Stimulated activated CD8-positive, alpha-beta memory T cell treated with anti-CD3 and anti-CD28 coated beads, Interleukin-15, amount 100 ng/mL, for 4 hours (primary cell): ENCODE measurements around the gene IGF1R.

Experiments used
- DNase-seq, 2 donors: peaks; one replicate each; pipeline ENCODE4 v3.0.0-alpha.2; 2020; ENCODE audit warnings: low read depth in 2 of 2

IGF1R gene

GRCh38 chr15:98671060-98672008 is 23.0 kb downstream of the IGF1R start:
- no peak for DNase-seq

GRCh38 chr15:98673133-98673532 is 24.8 kb downstream of the IGF1R start:
- no peak for DNase-seq

DNA sequence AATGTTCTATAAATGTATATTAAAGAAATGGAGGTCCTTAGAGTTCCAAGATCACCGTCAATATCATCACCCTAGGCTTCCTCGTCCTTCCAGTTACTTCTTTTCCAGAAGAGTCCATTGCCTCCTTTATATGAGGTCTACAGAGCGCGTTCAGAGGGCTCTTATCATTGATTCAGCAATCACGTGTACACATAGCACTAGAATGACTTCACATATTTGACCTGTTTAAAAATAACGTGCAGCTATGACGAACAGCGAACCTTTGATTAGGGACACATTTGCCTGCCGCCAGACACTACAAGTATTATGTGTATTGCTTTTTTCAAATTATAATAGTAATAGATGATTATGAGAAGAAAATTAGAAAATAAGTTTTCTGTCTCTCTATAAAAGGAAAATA is 26.0 kb downstream of the IGF1R start:
- no peak for DNase-seq

- DNase-seq, result no peak
Measured at GRCh38 chr15:98676586-98677270, 28.4 kb downstream of the IGF1R start.

DNA sequence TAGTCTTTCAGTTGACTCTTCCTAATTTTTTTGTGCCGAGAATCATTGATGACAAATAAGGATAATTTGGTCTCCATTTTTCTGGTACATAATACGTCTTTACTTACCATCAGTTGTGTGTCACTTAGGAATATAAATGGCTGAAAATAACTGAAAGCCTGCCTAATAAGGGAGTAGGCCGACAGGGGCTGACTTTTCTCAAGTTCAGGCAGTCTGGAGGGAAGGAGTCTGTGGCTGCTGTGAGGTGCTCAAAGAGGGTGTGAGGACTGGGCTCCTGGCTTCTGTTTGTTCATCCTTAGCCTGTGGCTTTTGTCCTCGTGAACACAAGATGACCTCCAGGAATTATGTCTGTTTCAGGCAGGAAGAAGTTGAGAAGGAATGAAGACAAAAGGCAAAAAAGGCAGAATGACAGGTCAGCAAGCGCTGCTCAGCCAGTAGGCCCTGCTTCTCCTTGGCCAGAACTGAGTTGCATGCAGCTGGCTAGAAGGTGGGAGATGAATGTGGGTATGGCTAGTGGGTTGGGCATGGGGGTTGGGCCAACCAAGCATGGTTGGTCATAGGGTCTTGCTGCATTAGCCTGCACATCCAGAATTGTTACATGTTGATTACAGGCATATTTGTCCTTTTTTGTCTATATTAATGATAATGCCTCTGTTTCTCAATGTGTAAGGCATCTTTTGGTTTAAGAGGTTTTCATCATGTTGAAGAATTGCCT is 29.2 kb downstream of the IGF1R start:
- DNase-seq, result no peak

- DNase-seq, result no peak
Measured at GRCh38 chr15:98678484-98678883, 30.1 kb downstream of the IGF1R start.

- no peak for DNase-seq
Measured at GRCh38 chr15:98681061-98681460, 32.7 kb downstream of the IGF1R start.

DNA sequence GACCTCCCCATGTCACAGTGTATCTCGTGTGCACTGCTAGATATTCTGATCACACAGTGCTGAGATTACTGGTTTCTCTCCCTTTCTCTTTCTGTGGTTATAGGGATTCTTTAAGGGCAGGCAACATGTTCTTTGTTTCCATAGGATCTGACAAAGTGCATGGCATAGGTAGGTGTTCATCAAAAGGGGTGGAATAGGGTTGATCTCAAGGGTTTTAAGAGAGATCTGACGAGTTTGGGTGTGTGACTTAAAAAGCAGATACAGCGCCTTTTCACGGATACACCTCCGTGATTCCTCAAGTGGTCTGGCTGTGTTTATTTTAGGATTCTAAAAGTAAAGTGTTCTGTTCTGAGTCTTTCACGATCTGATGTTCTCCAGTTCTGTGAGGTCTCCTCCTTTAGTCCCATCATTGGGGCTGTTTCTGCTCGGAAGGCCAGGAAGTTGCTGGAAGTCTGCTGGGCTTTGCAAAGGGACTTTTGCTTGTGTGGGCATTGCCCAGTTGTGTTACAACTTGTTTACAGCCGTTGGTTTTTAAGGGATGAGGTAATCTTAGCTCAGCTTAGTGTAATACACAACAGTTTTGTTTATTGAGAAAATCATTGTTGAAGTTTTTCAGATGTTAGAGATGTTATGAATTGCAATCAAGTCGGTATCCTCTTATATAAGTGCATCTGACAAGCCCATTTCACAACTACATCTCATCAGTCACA is 34.8 kb downstream of the IGF1R start:
- no peak for DNase-seq

DNA sequence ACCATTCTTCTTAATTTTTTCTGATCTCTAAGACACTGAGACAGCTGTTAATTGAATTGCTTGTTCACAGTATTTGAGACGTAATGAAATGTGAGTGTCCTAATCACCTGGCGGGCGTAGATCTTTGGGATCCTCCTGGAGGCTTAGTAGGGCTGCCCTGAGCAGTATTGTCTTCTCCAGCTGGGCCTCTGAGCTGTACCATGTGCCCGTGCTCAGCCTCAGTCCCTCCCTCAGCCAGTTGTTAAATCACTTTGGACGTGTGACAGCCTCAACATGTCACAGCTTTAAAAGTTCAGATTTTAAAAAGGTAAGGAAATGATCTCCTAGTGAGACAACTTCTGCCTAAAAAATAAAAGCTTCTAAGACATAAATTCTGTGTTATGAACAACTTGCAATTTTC is 35.5 kb downstream of the IGF1R start:
- DNase-seq, result no peak

- no peak for DNase-seq
Measured at GRCh38 chr15:98684436-98684835, 36.1 kb downstream of the IGF1R start.

DNA sequence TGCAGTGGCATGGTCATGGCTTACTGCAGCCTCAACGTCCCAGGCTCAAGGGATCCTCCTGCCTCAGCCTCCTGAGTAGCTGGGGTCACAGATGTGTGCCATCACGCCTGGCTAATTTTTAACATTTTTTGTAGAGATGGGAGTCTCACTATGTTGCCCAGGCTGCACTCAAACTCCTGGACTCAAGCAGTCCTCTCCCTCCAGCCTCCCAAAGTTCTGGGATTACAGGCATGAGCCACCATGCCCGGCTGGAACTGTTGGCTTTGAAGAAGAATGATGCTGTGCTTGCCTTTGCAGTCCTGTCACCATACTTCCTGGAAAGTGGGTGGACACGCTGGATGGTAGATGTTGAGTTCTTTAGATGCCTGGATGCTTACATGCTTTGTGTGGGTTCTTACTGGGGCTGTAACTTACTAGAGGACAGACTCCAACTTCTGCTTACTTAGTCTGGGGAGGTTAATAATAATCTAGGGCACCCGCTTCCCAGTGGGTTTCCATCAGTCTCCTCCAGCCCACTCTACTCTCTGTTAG is 36.7 kb downstream of the IGF1R start:
- DNase-seq, result no peak

GRCh38 chr15:98686983-98687382 is 38.6 kb downstream of the IGF1R start:
- no peak for DNase-seq

- no peak for DNase-seq
Measured at GRCh38 chr15:98689431-98689861, 41.1 kb downstream of the IGF1R start.

- DNase-seq, result no peak
Measured at GRCh38 chr15:98690272-98690950, 42.1 kb downstream of the IGF1R start.

- DNase-seq, result no peak
Measured at GRCh38 chr15:98692213-98692612, 43.9 kb downstream of the IGF1R start.

GRCh38 chr15:98694161-98694560 is 45.8 kb downstream of the IGF1R start:
- no peak for DNase-seq

DNA sequence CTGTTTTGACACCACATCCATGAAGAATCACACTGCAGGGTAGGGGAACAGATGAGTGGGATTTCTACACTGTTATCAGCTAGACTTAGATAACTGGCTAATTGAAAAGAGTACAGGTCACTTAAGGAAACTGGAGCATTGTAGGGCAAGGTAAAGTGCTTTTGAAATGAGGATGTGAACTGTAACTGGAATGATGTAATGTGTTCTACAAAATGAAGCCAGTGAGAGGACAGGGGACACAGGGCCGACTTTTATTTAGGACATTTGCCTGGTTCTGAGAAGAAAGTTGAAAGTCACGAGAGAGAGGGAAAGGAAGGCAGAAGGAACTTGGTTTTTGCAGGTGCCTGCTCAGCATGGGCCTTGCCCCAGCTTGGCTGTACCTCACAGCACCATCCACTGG is 50.5 kb downstream of the IGF1R start:
- DNase-seq, result no peak

DNA sequence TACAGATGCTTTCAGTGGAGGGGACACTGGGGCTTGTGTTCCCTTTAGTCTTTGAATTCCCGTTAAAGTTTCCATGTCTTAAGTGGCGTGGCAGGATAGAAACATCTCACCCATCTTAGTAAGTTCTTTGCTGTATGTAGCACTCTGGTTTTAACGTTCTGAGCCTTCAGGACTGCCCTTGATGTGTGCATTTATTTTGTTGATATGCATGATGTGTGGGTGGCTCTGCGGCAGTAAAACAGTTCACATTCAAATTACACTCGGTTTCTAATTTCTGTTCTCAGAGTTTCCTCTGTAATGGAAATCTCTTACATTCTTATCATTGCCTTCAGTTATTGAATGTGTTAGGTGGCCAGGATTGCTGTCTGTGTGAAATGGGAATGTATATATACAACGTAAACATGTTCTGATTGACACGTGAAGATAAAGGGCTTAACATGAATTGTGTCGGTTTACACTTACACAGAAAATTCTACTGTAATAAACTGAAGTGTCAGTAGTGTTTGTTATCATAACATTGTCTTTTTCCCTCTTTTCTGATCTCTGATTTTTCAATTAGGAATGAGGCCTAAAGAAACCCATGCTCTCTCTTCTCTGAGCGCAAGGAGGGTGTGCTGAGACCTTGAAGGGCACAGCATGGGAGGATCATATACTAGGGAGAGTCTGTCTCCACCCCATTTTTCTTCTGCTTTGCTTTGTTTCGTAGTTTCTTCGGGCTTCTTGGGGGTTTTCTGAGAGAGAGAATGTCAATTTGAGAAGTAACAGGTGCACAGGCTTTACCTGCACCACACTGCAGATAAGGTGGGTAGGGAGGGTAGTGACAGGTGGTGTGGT is 51.5 kb downstream of the IGF1R start:
- no peak for DNase-seq

GRCh38 chr15:98700519-98700918 is 52.2 kb downstream of the IGF1R start:
- no peak for DNase-seq

- DNase-seq, result no peak
Measured at GRCh38 chr15:98703126-98703685, 54.9 kb downstream of the IGF1R start.
